ENCODE data around the gene SLC12A5. TPM values are rescaled to one million over a fixed set of nuclear protein-coding genes. Genes with fewer than 3 reads are reported as not detected.

The SLC12A5 gene
- total and polyA plus RNA-seq, 9 of the 15 experiments (the other 6 are each of a cell fraction or from before 2014, with no cell fraction given): 0.36 to 7.5 (median 2.1) TPM

GRCh38 chr20:46013829-46014516 is 15.0 kb upstream of the SLC12A5 start (continued):
- TF ChIP-seq NR4A1 (CRISPR knock-in tag; IDR thresholded peaks at IDR 0.05): no peak
- no peak for TF ChIP-seq NR4A1 (tag; IDR thresholded peaks at IDR 0.05)
- no peak for TF ChIP-seq MLX (CRISPR knock-in tag; conservative IDR thresholded peaks at IDR 0.05)
- TF ChIP-seq ZNF740 (CRISPR knock-in tag; IDR thresholded peaks at IDR 0.05): no peak
- TF ChIP-seq ZNF740 (tag; IDR thresholded peaks at IDR 0.05): no peak
- no peak for TF ChIP-seq ZBTB8A (IDR thresholded peaks at IDR 0.05; ENCODE audit: partially characterized antibody)
- TF ChIP-seq RFX5 (IDR thresholded peaks at IDR 0.05; ENCODE audit: low read depth, low read length): no peak
- no peak for TF ChIP-seq CBX3 (IDR thresholded peaks at IDR 0.05; ENCODE audit: borderline replicate concordance in 1 of 2, low read length in 2 of 2)
- TF ChIP-seq BRF1 (IDR thresholded peaks at IDR 0.05; ENCODE audit: borderline replicate concordance, extremely low read depth, insufficient read length): no peak
- no peak for TF ChIP-seq ZNF239 (CRISPR knock-in tag; IDR thresholded peaks at IDR 0.05)
- no peak for TF ChIP-seq ZNF347 (CRISPR knock-in tag; IDR thresholded peaks at IDR 0.05; ENCODE audit: low read depth)
- peak; percentile 52; the same call in 1 of the 2 replicates for TF ChIP-seq CREB3L1 (IDR thresholded peaks at IDR 0.05; ENCODE audit: borderline replicate concordance, low read depth)
- no peak for TF ChIP-seq BRD4 (IDR thresholded peaks at IDR 0.05)
- no peak for TF ChIP-seq MCM5 (IDR thresholded peaks at IDR 0.05; ENCODE audit: low read depth)
- TF ChIP-seq CAMTA2 (CRISPR knock-in tag; conservative IDR thresholded peaks at IDR 0.05): no peak
- TF ChIP-seq SMAD2 (IDR thresholded peaks at IDR 0.05; ENCODE audit: low read depth, low read length): no peak
- TF ChIP-seq AFF4 (CRISPR knock-in tag; IDR thresholded peaks at IDR 0.05): no peak
- TF ChIP-seq JUNB (CRISPR knock-in tag; conservative IDR thresholded peaks at IDR 0.05): no peak
- TF ChIP-seq EGR1 (conservative IDR thresholded peaks at IDR 0.05): peak; percentile 34
- TF ChIP-seq KDM1A (IDR thresholded peaks at IDR 0.05): no peak
- TF ChIP-seq ZNF311 (CRISPR knock-in tag; IDR thresholded peaks at IDR 0.05): no peak
- no peak for TF ChIP-seq DMBX1 (CRISPR knock-in tag; IDR thresholded peaks at IDR 0.05; ENCODE audit: borderline replicate concordance)
- no peak for TF ChIP-seq NFE2L1 (tag; IDR thresholded peaks at IDR 0.05; ENCODE audit: borderline replicate concordance, low read depth)

All from K562 (cell line).